ENCODE results near the gene PTPN9. TPM values are rescaled to one million over a fixed set of nuclear protein-coding genes. Genes with fewer than 3 reads are reported as not detected.
"Not testable (repeated sequence)": the region's sequence is repeated elsewhere in the genome, so short reads cannot be mapped to it uniquely, and the experiment has no call there.

PTPN9 gene
- total RNA-seq, 1 experiment from 2014 or later = 20.8 TPM

DNA sequence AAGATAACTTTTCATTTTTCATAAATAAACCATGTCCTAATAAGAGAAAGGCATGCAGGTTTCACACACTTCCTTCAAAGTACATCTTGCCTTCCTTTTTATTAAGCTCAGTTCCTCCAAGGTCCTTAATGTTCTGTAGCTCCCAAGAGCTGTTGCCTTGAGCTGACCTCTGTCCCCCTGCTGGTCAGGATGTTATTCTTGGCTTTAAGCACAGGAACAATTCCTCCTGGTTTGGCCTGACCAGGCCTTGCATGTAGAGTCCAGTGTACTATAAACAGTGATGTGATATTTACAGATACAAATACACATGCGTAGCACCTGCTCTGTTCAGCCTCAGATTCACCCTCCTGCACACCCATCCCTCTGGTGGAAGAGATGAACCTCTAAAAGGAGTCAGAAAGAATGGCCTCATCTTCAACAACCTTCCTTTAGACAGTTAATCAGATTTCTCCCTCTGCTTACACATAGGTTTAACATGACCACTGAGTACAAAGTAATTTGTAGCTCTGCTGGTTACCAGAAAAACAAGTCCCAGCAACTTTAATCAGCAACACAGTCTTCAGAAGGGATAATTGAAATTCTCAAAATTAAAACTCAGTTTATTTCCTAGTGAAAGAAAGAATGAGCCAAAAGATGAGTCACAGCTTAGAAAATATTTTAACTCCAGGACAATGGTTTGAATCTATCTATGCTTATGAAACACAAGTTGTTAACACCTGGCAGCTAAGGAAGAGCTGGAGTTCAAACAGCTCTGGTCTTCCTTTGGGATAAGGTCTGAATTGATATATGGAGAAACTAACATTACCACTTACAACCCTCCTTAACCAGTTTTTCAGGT lies 46.5 kb downstream of the PTPN9 start:
- peak; percentile 20 for DNase-seq (ENCODE audit: low read depth)

DNA sequence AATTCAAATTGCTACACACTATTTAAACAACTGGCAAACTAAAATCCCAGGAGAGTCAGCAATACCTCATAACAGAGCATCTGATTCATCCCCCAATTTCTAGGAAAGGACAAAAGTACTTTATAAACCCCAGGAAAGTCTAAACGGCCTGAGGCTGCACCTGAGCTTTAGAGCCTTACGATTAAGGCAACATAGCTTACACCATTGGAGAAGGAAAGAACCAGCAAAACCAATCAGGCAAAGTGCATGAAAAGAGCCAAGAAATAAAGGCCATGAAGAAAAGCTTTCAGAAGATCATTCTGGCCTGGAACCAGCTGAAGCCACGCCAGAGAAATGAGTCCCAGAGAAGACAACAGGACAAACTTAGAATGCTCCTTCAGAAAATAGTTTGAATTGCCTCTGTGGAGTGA lies 48.1 kb downstream of the PTPN9 start:
- DNase-seq (ENCODE audit: low read depth) = no peak

DNA sequence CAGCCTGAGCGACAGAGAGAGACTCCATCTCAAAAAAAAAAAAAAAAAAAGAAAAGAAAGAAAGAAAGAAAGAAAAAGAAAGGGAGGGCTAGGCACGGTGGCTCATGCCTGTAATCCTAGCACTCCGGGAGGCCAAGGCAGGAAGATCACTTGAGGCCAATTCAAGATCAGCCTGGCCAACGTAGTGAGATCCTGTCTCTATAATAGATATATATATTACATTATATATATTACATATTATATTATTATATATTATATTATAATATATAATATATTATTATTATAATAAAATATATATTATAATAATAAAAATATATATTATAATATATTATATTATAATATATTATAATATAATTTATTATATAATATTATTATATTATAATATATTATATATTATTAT lies 48.9 kb downstream of the PTPN9 start:
- no peak for DNase-seq (ENCODE audit: low read depth)

DNA sequence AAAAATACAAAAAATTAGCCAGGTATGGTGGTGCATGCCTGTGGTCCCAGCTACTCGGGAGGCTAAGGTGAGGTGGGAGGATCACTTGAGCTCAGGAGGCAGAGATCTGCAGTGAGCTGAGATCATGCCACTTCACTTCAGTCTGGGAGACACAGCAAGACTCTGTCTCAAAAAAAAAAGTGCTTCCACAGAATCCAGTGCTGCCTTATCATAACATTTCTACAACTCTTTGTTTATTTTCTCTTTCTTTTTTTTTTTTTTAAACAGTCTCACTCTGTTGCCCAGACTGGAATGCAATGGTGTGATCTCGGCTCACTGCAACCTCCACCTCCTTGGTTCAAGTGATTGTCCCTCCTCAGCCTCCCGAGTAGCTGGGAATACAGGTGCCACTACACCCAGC lies 53.4 kb downstream of the PTPN9 start:
- not testable (repeated sequence) for DNase-seq (ENCODE audit: low read depth)

DNA sequence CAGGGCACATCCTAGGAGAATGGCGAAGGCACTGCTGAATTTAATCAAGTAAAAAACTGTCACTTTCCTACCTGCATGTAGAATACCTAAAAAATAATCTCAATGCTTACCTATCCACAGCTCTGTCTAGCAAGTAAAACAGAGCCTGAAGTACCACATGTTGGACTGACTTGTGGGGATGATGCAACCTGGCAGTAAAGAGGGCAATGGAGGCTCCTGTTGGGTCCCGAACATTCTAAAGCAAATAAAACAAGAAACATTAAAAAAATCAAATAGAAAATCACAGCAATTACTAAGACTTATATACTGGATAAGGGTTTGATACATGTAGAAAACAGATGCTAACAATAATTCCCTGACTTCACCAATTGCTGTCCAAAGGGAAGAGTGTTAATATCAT lies 56.1 kb downstream of the PTPN9 start:
- no peak for DNase-seq (ENCODE audit: low read depth)

DNA sequence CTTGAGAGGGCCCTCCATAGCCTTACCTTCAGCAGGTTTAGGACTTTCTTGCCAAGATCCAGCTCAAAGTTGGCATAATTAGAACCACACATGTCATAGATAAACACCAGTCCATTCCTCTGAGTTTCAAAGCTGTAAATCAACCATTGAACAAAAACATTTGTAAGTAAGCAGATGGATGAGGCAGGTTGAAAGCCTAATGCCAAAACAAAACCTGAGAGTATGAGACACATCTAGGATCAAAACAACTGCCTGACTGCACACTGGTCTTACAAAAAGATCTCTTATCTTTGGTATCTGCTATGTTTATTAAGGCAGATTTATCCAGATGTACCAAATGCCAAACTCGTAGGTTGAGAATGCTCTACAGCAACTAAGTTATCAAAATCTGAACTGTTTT lies 61.9 kb downstream of the PTPN9 start:
- no peak for DNase-seq (ENCODE audit: low read depth)

DNA sequence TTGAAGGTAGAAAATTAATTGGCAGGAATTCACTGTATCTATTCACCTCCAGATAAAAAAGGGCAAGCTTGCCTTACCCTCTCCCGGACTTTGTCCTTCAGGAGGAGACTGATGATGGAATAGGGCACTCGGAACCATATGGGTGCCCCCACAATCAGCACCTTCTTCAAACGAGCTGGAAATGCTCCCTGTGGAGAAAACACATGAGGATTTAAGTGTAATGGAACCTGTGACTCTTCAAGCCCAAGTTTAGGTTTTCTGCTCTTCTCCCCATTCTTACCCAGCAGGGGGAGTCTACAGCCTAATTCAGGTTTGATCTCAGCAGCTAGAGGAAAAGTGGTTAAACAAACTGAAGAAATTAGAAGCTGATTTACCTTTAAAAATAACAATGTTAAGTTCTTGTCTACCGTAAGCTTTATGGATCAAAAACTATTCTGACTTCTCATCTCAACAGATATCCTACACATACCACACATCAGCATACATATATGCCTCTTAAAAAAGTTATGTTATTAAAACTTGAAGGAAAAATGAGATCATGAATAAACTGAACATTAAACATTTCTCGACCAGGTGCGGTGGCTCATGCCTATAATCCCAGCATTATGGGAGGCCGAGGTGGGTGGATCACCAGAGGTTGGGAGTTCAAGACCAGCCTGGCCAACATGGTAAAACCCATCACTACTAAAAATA lies 70.1 kb downstream of the PTPN9 start:
- DNase-seq (ENCODE audit: low read depth) = peak; percentile 3

DNA sequence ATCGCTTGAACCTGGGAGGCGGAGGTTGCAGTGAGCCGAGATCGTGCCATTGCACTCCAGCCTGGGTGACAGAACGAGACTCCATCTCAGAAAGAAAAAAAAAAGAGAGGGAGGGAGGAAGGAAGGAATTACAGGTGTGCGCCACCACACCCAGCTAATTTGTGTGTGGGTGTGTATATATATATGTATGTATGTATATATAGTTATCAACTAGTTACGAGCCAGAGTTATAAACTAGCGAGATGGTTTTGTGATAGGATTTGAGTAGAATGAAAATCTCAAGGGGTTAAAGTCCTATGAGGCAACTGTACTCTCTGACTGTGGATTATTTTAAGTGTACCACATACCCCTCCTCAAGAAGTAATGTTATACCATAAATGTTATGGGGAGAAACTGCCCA lies 76.8 kb downstream of the PTPN9 start:
- no peak for DNase-seq (ENCODE audit: low read depth)

DNA sequence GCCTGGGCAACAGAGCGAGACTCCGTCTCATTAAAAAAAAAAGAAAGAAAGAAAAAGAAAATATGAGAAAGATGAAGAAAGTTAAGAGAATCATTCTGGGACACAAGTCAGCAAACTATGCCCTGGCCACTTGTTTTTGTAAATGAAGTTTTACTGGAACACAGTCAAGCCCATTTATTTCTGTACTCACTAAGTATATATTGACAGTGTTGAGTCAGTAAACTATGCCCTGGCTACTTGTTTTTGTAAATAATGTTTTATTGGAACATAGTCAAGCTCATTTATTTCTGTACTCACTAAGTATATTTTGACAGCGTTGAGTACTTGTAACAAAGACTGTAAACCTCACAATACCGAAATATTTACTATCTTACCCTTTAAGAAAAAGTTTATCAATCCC lies 85.4 kb downstream of the PTPN9 start:
- DNase-seq (ENCODE audit: low read depth) = no peak

DNA sequence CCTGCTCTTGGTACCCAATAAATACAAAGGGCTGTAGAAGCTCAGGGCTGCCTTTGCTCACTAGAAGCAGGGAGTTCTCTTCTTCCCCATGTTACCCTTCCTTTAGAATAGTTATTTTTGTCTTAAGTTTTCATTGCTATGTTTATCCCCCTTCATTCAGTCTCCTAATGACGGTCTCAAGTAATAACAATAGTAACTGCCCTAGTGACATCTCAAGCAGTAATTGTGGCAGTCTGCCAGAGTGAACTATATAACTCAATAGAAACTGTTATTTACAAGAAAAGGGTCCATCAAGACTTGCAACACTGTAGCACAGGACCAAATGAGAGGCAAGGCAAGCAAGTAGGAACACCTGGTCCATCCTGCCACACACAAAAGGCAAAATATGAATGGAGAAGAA lies 95.2 kb downstream of the PTPN9 start:
- no peak for DNase-seq (ENCODE audit: low read depth)

DNA sequence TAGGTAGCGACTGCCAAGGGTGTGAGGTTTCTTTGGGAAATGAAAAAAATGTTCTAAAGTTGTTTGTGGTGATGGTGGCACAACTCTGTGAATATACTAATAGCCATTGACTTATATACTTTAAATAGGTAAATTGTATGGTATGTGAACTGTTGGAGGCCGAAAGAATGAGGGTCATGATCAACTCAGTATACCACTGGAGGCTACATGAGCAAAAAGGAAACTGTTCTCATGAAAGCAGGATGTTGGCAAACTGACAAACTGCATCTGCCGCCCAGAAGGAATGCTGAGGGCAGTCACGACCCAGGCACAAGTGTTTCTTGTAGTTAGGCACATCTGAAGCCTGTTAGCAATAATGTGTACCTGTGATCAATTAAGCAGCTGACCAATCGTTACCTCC lies 95.6 kb downstream of the PTPN9 start:
- DNase-seq (ENCODE audit: low read depth) = not testable (repeated sequence)

DNA sequence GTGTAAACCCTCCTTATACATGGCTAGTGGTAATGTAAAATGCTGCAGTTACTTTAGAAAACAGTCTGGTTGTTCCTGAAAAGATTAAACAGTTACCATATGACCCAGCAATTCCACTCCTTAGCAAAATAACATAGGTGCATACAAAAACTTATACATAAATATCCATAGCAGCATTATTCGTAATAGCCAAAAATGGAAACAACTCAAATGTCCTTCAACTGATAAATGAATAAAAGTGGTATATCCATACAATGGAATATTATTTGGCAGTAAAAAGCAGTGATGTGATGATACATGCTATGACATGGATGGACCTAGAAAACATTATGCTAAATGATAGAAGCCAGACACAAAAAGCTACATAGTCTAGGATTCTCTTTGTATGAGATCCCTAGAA lies 96.0 kb downstream of the PTPN9 start:
- DNase-seq (ENCODE audit: low read depth) = no peak

DNA sequence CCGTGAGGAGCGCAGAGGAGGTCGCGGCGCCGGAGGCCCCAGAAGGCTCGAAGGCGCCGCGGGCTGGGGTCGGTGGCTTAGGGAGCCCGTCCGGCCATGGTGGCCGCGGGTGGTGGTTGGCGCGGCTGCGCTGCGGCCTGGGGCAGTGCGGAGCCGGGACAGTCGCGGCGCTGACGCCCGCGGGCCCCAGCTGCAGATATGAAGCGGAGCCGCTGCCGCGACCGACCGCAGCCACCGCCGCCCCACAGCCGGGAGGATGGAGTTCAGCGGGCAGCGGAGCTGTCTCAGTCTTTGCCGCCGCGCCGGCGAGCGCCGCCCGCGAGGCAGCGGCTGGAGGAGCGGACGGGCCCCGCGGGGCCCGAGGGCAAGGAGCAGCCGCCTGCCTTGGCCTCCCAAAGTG lies 98.7 kb downstream of the PTPN9 start:
- DNase-seq (ENCODE audit: low read depth) = not testable (repeated sequence)

DNA sequence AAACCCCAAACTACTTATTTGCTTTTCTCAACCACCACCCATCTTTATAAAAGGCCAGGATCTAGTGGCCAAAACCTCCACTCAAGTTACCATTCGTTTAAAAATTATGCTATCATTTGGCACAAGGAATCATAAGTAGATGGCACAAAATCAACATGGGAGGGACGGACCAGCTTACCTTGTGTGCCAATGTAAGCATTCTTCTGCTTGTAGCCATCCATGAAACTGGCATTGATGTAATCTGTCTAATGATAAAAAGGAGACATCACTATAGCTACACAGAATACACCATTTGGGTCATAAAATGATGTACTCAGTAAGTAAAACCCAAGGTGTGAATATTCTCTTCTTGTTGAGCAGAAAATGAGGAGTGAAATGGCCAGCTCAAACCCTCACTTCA lies 99.4 kb downstream of the PTPN9 start:
- DNase-seq (ENCODE audit: low read depth) = no peak

DNA sequence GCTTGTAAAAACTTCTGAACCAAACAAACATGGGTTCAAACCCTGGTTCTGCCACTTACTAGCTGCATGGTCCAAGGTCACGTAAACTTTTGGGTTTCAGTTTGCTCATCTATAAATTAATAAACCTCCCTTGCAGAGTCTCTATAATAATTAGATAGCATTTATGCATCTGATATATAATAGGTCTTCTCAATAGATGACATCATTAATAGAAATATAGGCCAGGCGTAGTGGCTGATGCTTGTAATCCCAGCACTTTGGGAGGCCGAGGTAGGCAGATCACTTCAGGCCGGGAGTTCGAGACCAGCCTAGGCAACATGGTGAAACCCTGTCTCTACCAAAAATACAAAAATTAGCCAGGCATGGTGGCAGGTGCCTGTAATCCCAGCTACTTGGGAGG lies 102.0 kb downstream of the PTPN9 start:
- DNase-seq (ENCODE audit: low read depth) = not testable (repeated sequence)

DNA sequence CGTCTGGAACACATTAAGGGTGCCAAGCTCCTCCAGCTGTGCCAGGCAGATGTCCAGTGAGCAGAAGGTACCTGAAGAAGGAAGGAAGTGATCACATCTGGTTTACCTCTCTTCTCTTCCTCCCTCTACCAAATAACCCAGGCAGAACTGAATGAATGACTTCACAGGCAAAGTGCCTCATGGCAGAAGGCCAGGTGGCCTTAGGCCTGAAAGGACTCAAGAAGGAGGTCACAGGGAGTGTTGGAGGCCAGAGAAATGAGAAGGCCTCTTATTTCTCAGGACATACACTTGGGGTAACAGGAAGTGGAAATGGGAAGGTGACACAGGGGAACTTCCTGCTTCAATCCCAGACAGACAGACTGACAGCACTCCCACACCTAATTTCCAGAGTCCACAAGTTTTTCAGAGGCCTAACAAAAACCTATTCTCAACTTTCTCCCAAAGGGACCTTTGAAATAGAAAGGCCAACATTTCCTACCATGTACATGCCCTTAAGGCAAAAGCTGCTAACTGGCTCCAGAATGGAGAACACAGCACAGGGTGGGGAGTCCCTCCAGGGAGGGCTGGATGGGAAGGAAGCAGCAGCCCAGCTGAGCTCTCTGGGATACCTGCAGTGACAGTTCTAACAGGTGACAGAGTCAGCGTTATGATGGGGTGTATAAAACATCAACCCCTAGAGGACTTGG lies 110.1 kb downstream of the PTPN9 start:
- no peak for DNase-seq (ENCODE audit: low read depth)

DNA sequence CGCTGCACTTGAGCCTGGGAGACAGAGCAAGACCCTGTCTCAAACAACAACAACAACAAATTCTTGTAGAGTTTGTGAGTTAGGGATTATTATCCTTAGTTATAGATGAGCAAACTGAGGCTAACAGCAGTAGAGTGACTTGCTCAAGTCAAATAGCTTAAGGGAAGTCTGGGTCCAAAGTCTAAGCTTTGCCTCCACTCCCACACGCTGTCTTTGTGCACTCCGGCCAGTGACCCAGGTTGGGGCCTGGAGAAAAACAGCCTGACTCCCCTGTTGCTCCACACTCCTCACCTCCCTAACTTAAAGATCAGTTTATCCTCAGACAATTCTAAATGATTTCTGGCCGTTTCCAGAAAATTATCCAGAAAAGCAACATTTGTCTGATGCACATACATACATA lies 118.5 kb downstream of the PTPN9 start:
- DNase-seq (ENCODE audit: low read depth) = no peak

DNA sequence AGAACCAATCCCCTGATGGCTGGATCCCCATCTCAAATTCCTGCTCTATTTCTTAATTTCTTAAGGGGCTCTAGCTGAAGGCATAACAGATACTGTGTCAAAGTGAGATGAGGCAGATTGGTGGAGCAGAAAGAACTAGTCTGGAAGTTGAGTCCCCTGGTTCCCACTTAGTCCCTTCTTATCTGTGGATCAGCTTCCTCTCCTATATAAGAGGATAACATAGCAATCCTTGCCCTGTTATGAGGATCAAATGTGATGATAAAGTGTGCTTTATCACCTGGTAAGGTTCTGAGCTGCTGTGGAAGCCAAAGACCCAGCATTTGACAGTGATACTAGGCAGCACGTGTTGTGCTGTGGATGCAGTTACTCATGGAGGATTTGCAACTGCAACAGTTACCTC lies 119.5 kb downstream of the PTPN9 start:
- DNase-seq (ENCODE audit: low read depth) = no peak

DNA sequence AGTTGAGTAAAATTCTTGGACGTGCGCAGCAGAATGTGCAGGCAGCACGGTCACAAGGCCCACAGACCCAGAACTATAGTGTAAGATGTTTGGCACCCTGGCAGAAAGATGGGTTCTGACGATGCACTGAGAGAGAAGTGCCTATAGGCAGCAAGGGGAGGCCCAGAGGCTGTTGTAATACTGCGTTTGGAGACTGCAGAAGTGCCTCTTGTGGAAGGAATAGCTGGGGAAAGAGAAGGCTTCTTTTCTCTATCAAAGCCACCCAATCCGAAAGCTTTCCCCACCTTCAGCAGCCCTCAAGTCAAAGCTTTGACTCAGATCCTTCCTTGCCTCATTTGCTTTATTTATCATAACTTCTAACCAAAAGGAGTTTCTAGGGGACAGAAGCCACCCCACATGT lies 122.4 kb downstream of the PTPN9 start:
- DNase-seq (ENCODE audit: low read depth) = no peak

DNA sequence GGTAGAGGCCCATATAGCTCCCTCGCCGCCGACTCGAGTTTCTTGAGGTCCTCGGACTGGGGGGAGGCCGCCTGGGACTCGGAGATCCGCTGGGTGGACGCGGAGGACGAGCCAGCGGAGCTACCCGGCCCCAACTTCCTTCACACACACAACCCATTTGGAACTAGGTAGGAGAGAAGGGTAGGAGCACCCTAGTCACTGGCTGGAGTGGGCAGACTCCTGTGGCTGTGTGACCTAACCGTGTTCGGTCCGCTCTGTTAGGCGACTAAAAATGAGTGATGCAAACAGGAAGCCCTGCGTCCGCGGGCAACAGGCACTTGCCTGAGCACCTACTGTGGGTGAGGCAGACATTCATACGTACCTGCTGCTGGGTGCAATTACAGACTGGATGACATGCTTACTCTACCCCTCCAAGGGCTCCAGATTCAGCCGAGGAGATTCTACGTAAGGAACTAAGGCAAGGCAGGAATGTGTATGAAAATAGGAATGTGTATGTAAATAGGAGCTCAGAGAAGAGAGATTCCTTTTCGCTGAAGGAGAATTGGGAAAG lies 123.1 kb downstream of the PTPN9 start:
- DNase-seq (ENCODE audit: low read depth) = peak; percentile 58

DNA sequence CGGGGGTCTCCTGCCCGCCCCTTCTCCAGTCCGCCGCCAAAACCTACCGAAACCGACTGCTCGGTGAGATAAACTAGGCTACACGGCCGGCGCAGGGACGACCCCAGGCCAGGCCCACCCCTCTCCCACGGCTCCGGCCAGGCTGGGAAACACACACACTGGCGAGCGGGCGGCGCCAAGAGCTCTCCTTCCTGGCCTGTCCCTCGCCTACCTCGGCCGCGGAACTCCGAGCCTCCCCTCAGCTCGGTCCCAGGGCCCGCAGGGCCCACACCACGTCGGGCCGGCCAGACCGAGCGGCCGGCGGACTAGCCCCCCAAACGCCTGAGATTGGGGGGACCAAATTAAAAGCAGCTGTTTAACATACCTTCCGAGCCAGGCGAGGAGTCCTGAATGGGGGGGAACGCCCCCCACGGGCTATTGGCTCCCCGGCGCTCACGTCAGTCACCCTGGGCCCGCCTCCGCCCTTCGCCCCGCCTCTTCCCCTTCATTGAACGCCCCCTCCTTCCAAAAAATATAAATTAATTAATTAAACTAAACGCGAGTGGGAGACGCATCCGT lies 123.6 kb downstream of the PTPN9 start:
- DNase-seq (ENCODE audit: low read depth) = peak; percentile 86

Measured in Daoy (cell line).